ENCODE data around the gene TLCD5. TPM values are rescaled to one million over a fixed set of nuclear protein-coding genes. Genes with fewer than 3 reads are reported as not detected.

The TLCD5 gene
- total RNA-seq, 4 donors from 2014 or later: 0.51 to 17.1 (median 6.4) TPM

GRCh38 chr11:120372296-120372695 is 47.2 kb downstream of the TLCD5 start:
- TF ChIP-seq POLR2A (IDR thresholded peaks at IDR 0.05): no peak
- TF ChIP-seq, protein P1, sequence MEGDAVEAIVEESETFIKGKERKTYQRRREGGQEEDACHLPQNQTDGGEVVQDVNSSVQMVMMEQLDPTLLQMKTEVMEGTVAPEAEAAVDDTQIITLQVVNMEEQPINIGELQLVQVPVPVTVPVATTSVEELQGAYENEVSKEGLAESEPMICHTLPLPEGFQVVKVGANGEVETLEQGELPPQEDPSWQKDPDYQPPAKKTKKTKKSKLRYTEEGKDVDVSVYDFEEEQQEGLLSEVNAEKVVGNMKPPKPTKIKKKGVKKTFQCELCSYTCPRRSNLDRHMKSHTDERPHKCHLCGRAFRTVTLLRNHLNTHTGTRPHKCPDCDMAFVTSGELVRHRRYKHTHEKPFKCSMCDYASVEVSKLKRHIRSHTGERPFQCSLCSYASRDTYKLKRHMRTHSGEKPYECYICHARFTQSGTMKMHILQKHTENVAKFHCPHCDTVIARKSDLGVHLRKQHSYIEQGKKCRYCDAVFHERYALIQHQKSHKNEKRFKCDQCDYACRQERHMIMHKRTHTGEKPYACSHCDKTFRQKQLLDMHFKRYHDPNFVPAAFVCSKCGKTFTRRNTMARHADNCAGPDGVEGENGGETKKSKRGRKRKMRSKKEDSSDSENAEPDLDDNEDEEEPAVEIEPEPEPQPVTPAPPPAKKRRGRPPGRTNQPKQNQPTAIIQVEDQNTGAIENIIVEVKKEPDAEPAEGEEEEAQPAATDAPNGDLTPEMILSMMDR (IDR thresholded peaks at IDR 0.05): no peak
- intact Hi-C loops (cut with DNase I; ENCODE audit: low total_unique reads): no loop called here
- no peak for DNase-seq
- no peaks in the 10 kb centered on the region for H3K9me3 ChIP-seq
- H3K4me3 ChIP-seq: no peak overlapping the region
- no peaks in the 10 kb centered on the region for H3K4me1 ChIP-seq
- no peaks in the 10 kb centered on the region for H3K36me3 ChIP-seq
- no peak overlapping the region for H3K27ac ChIP-seq
- H3K27me3 ChIP-seq: no peaks in the 10 kb centered on the region

- Histone ChIP-seq H3K27ac (no peak overlapping the region), H3K4me1 (no peaks in the 10 kb centered on the region), H3K27me3 (no peaks in the 10 kb centered on the region), H3K36me3 (no peaks in the 10 kb centered on the region), H3K9me3 (no peaks in the 10 kb centered on the region), H3K4me3 (no peak overlapping the region)
- TF ChIP-seq, protein P1 (IDR thresholded peaks at IDR 0.05): no peak
- no peak for TF ChIP-seq POLR2A (IDR thresholded peaks at IDR 0.05)
- no peak for DNase-seq
- intact Hi-C loops (cut with DNase I; ENCODE audit: low total_unique reads): no loop called here
Observed at GRCh38 chr11:120375076-120375475, 50.0 kb downstream of the TLCD5 start.

GRCh38 chr11:120376547-120377182 is 51.6 kb downstream of the TLCD5 start:
- Histone ChIP-seq H3K27me3 (no peaks in the 10 kb centered on the region), H3K36me3 (no peaks in the 10 kb centered on the region), H3K27ac (no peak overlapping the region), H3K4me1 (no peaks in the 10 kb centered on the region), H3K4me3 (no peak overlapping the region), H3K9me3 (no peaks in the 10 kb centered on the region)
- TF ChIP-seq, protein P1 (IDR thresholded peaks at IDR 0.05): no peak
- no peak for TF ChIP-seq POLR2A (IDR thresholded peaks at IDR 0.05)
- DNase-seq: no peak
- intact Hi-C loops (cut with DNase I; ENCODE audit: low total_unique reads): no loop called here

GRCh38 chr11:120378474-120378873 is 53.4 kb downstream of the TLCD5 start:
- TF ChIP-seq POLR2A (IDR thresholded peaks at IDR 0.05): no peak
- TF ChIP-seq, protein P1 (IDR thresholded peaks at IDR 0.05): no peak
- Histone ChIP-seq H3K4me3 (no peak overlapping the region), H3K4me1 (no peaks in the 10 kb centered on the region), H3K36me3 (no peaks in the 10 kb centered on the region), H3K27ac (no peak overlapping the region), H3K27me3 (no peaks in the 10 kb centered on the region), H3K9me3 (no peaks in the 10 kb centered on the region)
- intact Hi-C loops (cut with DNase I; ENCODE audit: low total_unique reads): no loop called here
- no peak for DNase-seq

DNA sequence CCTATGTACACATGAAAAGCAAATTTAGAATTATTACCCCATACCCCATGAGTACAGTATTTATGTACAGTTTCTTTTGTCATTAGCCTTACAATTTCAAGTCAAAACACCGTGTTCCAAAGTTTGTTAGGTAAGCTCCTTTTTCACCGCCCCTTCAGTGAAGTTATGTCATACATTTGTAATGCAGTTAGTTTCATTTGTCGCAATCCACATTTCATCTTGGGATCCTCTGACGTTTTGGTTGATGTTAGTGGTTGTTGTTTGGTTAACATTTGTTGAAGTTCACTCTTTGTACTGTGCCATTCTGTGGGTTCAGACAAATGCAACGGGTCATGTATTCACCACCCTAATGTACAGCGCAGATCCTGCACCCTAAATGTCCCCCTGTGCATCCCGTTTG is 56.3 kb downstream of the TLCD5 start:
- intact Hi-C loops (cut with DNase I; ENCODE audit: low total_unique reads): no loop called here
- H3K36me3 ChIP-seq: no peaks in the 10 kb centered on the region
- no peaks in the 10 kb centered on the region for H3K27me3 ChIP-seq
- H3K4me1 ChIP-seq: peaks cover 5 to 7% of the 10 kb centered on the region in 2 donors
- no peak for DNase-seq
- TF ChIP-seq, protein P1 (IDR thresholded peaks at IDR 0.05): no peak
- no peak for TF ChIP-seq POLR2A (IDR thresholded peaks at IDR 0.05)
- H3K4me3 ChIP-seq: no peak overlapping the region
- no peaks in the 10 kb centered on the region for H3K9me3 ChIP-seq
- no peak overlapping the region for H3K27ac ChIP-seq

Small RNA genes lying within 50 kb of the gene (small RNA-seq; reads per million reads assigned to genes)
- gene RF00100: 1,015 reads per million, percentile 98 among the genes with 10 or more reads in this experiment

Other genes starting within 250 kb of the TLCD5 start
- gene TRIM29, start 187.2 kb upstream of the TLCD5 start, total RNA-seq: 1 to 10 TPM; 4.6 to 7.6 (median 6.1) TPM
- 10 to 100 TPM; 29.2 to 90.1 (median 44.6) TPM for gene OAF, start 114.3 kb upstream of the TLCD5 start, total RNA-seq
- gene POU2F3, start 85.2 kb upstream of the TLCD5 start, total RNA-seq: under 1 TPM in 1 of 4 donors, not detected in 3; 0.85 TPM
- gene ARHGEF12, start 11.1 kb downstream of the TLCD5 start, total RNA-seq: 100 to 1,000 TPM in 2 of 4 donors, 10 to 100 TPM in 2; 82.6 to 161 (median 125) TPM
- 1 to 10 TPM in 1 of 4 donors, under 1 TPM in 1, not detected in 2; 0.28 to 1.1 TPM for gene GRIK4, start 186.4 kb downstream of the TLCD5 start, total RNA-seq

Data from uterus (tissue), 4 donors.